Tibial nerve (tissue), 4 donors: ENCODE measurements around the gene LCN9. TPM values are rescaled to one million over a fixed set of nuclear protein-coding genes. Genes with fewer than 3 reads are reported as not detected.

Source experiments
- DNase-seq, 2 donors: peaks; one replicate each; pipeline ENCODE4 v3.0.0-alpha.2; 2019; ENCODE audit warnings: low spot score in 2 of 2
- H3K27ac ChIP-seq, 4 donors: fragments of 200-600 bp; sonication (generic) in 3 of 4; one replicate each; pipeline ENCODE4 v1.5.1; 2017 to 2019; ENCODE audit warnings: mild to moderate bottlenecking in 1 of 4
- H3K27me3 ChIP-seq, 2 donors: fragments of 200-600 bp; sonication (generic) in 1 of 2; one replicate each; pipeline versions ENCODE4 v1.5.1 to v1.6.0; 2017 to 2019
- H3K36me3 ChIP-seq, 3 donors: fragments of 200-600 bp; sonication (generic); one replicate each; pipeline ENCODE4 v1.5.1; 2018 to 2019
- H3K4me1 ChIP-seq, 4 donors: fragments of 200-600 bp; sonication (generic) in 3 of 4; one replicate each; pipeline ENCODE4 v1.5.1; 2017 to 2019
- H3K4me3 ChIP-seq, 4 donors: fragments of 200-600 bp; sonication (generic) in 3 of 4; one replicate each; pipeline ENCODE4 v1.5.1; 2017 to 2019; ENCODE audit warnings: mild to moderate bottlenecking in 1 of 4, moderate library complexity in 1 of 4
- H3K9me3 ChIP-seq, 4 donors: fragments of 200-600 bp; sonication (generic) in 3 of 4; one replicate each; pipeline ENCODE4 v1.5.1; 2017 to 2019
- CTCF ChIP-seq, 5 experiments: fragments of 200-600 bp in 3 of 5; fragments of 450-650 bp in 2 of 5; sonication (generic) in 3 of 5; IDR thresholded peaks; one replicate each; pipeline ENCODE4 v1.5.1; 2016 to 2019; ENCODE audit warnings: antibody characterized with exemption in 5 of 5, mild to moderate bottlenecking in 3 of 5, moderate library complexity in 2 of 5
- EP300 ChIP-seq, 2 donors: sonication (generic); formaldehyde crosslinking; IDR thresholded peaks; one replicate each; pipeline ENCODE4 v1.6.1; 2017; ENCODE audit warnings: antibody characterized with exemption in 2 of 2, mild to moderate bottlenecking in 1 of 2
- POLR2A ChIP-seq, 2 donors: fragments of 450-650 bp; IDR thresholded peaks; one replicate each; pipeline ENCODE4 v1.6.1; 2017; ENCODE audit warnings: antibody characterized with exemption in 2 of 2, mild to moderate bottlenecking in 2 of 2, moderate library complexity in 2 of 2
- WGBS, 2 donors: methylation state at CpG; one replicate each; pipeline ENCODE4 v1.1.5; 2018; 5-methylcytosine and 5-hydroxymethylcytosine counted together
- total RNA-seq, 4 donors: library from RNA; depleted of rRNA; stranded (reverse); fragments of >200 nt; gene quantifications; one replicate each; pipeline ENCODE4 v1.1.0, GENCODE V29; 2016

Gene LCN9
- total RNA-seq, 4 donors from 2014 or later, result not detected

- no peaks in the 10 kb centered on the region for H3K36me3 ChIP-seq
- TF ChIP-seq CTCF (IDR thresholded peaks at IDR 0.05) (no peak), EP300 (IDR thresholded peaks at IDR 0.05) (no peak), POLR2A (IDR thresholded peaks at IDR 0.05) (no peak)
- H3K27ac ChIP-seq, result no peak overlapping the region
- no peak for DNase-seq
- no peaks in the 10 kb centered on the region for H3K9me3 ChIP-seq
- WGBS, 2 donors, result 75 to 77% methylated on average over 10 of the region's 10 CpGs
- peaks cover 0 to 10% of the 10 kb centered on the region in 2 donors for H3K27me3 ChIP-seq
- no peaks in the 10 kb centered on the region for H3K4me1 ChIP-seq
- H3K4me3 ChIP-seq, result no peak overlapping the region
Measured at GRCh38 chr9:135689011-135689410, 25.9 kb downstream of the LCN9 start.

- Histone ChIP-seq H3K27me3 (no peaks in the 10 kb centered on the region), H3K9me3 (no peaks in the 10 kb centered on the region)
Measured at GRCh38 chr9:135690836-135691570, 27.9 kb downstream of the LCN9 start.

GRCh38 chr9:135692410-135692809, 29.3 kb downstream of the LCN9 start:
- Histone ChIP-seq H3K27me3 (no peaks in the 10 kb centered on the region), H3K9me3 (no peaks in the 10 kb centered on the region), H3K27ac (no peak overlapping the region), H3K4me3 (no peak overlapping the region), H3K4me1 (no peaks in the 10 kb centered on the region), H3K36me3 (no peaks in the 10 kb centered on the region)
- WGBS, 2 donors, result 42 to 54% methylated on average over 8 to 11 of the region's 11 CpGs
- no peak for DNase-seq
- no peak for TF ChIP-seq CTCF (IDR thresholded peaks at IDR 0.05)
- no peak for TF ChIP-seq EP300 (IDR thresholded peaks at IDR 0.05)
- no peak for TF ChIP-seq POLR2A (IDR thresholded peaks at IDR 0.05)

More at GRCh38 chr9:135690836-135691570, 27.9 kb downstream of the LCN9 start:
- TF ChIP-seq POLR2A (IDR thresholded peaks at IDR 0.05), result no peak
- TF ChIP-seq EP300 (IDR thresholded peaks at IDR 0.05), result no peak
- no peak for TF ChIP-seq CTCF (IDR thresholded peaks at IDR 0.05)
- DNase-seq, result no peak
- H3K27ac ChIP-seq, result no peak overlapping the region
- H3K4me1 ChIP-seq, result no peaks in the 10 kb centered on the region
- no peaks in the 10 kb centered on the region for H3K36me3 ChIP-seq
- no peak overlapping the region for H3K4me3 ChIP-seq
- WGBS, 2 donors, result 88 to 93% methylated on average over 18 to 19 of the region's 19 CpGs

- 70 to 71% methylated on average over 16 of the region's 16 CpGs for WGBS, 2 donors
- Histone ChIP-seq H3K36me3 (no peaks in the 10 kb centered on the region), H3K27ac (no peak overlapping the region), H3K27me3 (no peaks in the 10 kb centered on the region), H3K9me3 (no peaks in the 10 kb centered on the region), H3K4me1 (no peaks in the 10 kb centered on the region), H3K4me3 (no peak overlapping the region)
- TF ChIP-seq EP300 (IDR thresholded peaks at IDR 0.05), result no peak
- TF ChIP-seq POLR2A (IDR thresholded peaks at IDR 0.05), result no peak
- TF ChIP-seq CTCF (IDR thresholded peaks at IDR 0.05), result no peak
- no peak for DNase-seq
Measured at GRCh38 chr9:135693265-135693664, 30.2 kb downstream of the LCN9 start.

- TF ChIP-seq EP300 (IDR thresholded peaks at IDR 0.05), result no peak
- no peak for TF ChIP-seq CTCF (IDR thresholded peaks at IDR 0.05)
- no peak for TF ChIP-seq POLR2A (IDR thresholded peaks at IDR 0.05)
Measured at GRCh38 chr9:135693771-135694170, 30.7 kb downstream of the LCN9 start.

More at GRCh38 chr9:135693771-135694170, 30.7 kb downstream of the LCN9 start:
- DNase-seq, result no peak
- no peak overlapping the region for H3K4me3 ChIP-seq
- no peaks in the 10 kb centered on the region for H3K9me3 ChIP-seq
- H3K4me1 ChIP-seq, result no peaks in the 10 kb centered on the region
- no peaks in the 10 kb centered on the region for H3K36me3 ChIP-seq
- no peaks in the 10 kb centered on the region for H3K27me3 ChIP-seq
- H3K27ac ChIP-seq, result no peak overlapping the region
- 81 to 94% methylated on average over 6 to 11 of the region's 11 CpGs for WGBS, 2 donors
